ENCODE measurements around the gene CCDC171. TPM values are rescaled to one million over a fixed set of nuclear protein-coding genes. Genes with fewer than 3 reads are reported as not detected.

Gene CCDC171
- total and polyA plus RNA-seq, 2 of the 13 experiments (the other 11 are each of a cell fraction or from before 2014, with no cell fraction given), result 0.95 to 2.5 TPM

- no peaks in the 10 kb centered on the region for H4K20me1 ChIP-seq (ENCODE audit: insufficient read depth, low read length)
- H3K4me1 ChIP-seq (ENCODE audit: insufficient read depth, low read length), result peaks cover 20% of the 10 kb centered on the region
- ChIA-PET POLR2A (no interaction called here), CTCF (ENCODE audit: low intra/inter-chr PET ratio, low total read pairs) (no interaction called here)
- H3K4me3 ChIP-seq (replicated peaks in 1 of 3; ENCODE audit: insufficient read depth in 1 of 3, low read depth in 2 of 3, low read length in 3 of 3), result no peak overlapping the region
- H3K27ac ChIP-seq (ENCODE audit: extremely low read length, insufficient read depth, low read length), result no peak overlapping the region
- no peaks in the 10 kb centered on the region for H3K79me2 ChIP-seq (ENCODE audit: insufficient read depth, low read length)
- H3K4me2 ChIP-seq (ENCODE audit: low read depth, low read length), result no peak overlapping the region
- no peak for ATAC-seq
- no peaks in the 10 kb centered on the region for H3K27me3 ChIP-seq (ENCODE audit: control insufficient read depth in 1 of 2, insufficient read depth in 2 of 2, low read length in 2 of 2)
- no peaks in the 10 kb centered on the region for H3K36me3 ChIP-seq (replicated peaks in 1 of 2; ENCODE audit: control insufficient read depth in 1 of 2, insufficient read depth in 2 of 2, low read length in 2 of 2)
- H3K9ac ChIP-seq (ENCODE audit: insufficient read depth, low read depth, low read length), result no peak overlapping the region
- BruUV-seq (replicated peaks), result no TSS peak
- in situ Hi-C loops (cut with HindIII; ENCODE audit: extremely low pct_ligation_motif_present, low pct_unique_long_range_greater_than_20kb), result no loop called here
- 78% methylated on average over 6 of the region's 6 CpGs for WGBS (ENCODE audit: low lambda C conversion rate)
- H3K9me3 ChIP-seq (ENCODE audit: low read length), result no peaks in the 10 kb centered on the region
- DNase-seq (ENCODE audit: low spot score), result no peak
- no peak for FAIRE-seq
- TF ChIP-seq NCOR1 (IDR thresholded peaks at IDR 0.05; ENCODE audit: borderline replicate concordance, low read length) (no peak), GTF2F1 (IDR thresholded peaks at IDR 0.05; ENCODE audit: low read length) (no peak), JUN (CRISPR knock-in tag; IDR thresholded peaks at IDR 0.05) (no peak), ZFP91 (CRISPR knock-in tag; IDR thresholded peaks at IDR 0.05; ENCODE audit: borderline replicate concordance) (no peak), ZNF12 (CRISPR knock-in tag; IDR thresholded peaks at IDR 0.05) (no peak), YEATS2 (CRISPR knock-in tag; IDR thresholded peaks at IDR 0.05; ENCODE audit: borderline replicate concordance) (no peak), SUZ12 (IDR thresholded peaks at IDR 0.05; ENCODE audit: low read depth, low read length) (no peak), DBP (CRISPR knock-in tag; IDR thresholded peaks at IDR 0.05; ENCODE audit: not compliant biosample characterization) (no peak), HNRNPH1 (optimal IDR thresholded peaks at IDR 0.05; ENCODE audit: low read depth, low read length) (no peak), ZNF746 (CRISPR knock-in tag; IDR thresholded peaks at IDR 0.05) (no peak), ZKSCAN8 (CRISPR knock-in tag; IDR thresholded peaks at IDR 0.05; ENCODE audit: borderline replicate concordance) (no peak), ZNF773 (CRISPR knock-in tag; IDR thresholded peaks at IDR 0.05; ENCODE audit: borderline replicate concordance) (no peak), ZNF556 (CRISPR knock-in tag; IDR thresholded peaks at IDR 0.05; ENCODE audit: borderline replicate concordance) (no peak), MIXL1 (CRISPR knock-in tag; IDR thresholded peaks at IDR 0.05) (no peak), TRAFD1 (CRISPR knock-in tag; IDR thresholded peaks at IDR 0.05; ENCODE audit: borderline replicate concordance) (no peak), TBX3 (IDR thresholded peaks at IDR 0.05; ENCODE audit: borderline replicate concordance) (no peak), NR1H2 (CRISPR knock-in tag; IDR thresholded peaks at IDR 0.05; ENCODE audit: borderline replicate concordance, low read depth) (no peak), ZNF282 (IDR thresholded peaks at IDR 0.05; ENCODE audit: partially characterized antibody) (no peak)
- TF ChIP-seq, protein P1, sequence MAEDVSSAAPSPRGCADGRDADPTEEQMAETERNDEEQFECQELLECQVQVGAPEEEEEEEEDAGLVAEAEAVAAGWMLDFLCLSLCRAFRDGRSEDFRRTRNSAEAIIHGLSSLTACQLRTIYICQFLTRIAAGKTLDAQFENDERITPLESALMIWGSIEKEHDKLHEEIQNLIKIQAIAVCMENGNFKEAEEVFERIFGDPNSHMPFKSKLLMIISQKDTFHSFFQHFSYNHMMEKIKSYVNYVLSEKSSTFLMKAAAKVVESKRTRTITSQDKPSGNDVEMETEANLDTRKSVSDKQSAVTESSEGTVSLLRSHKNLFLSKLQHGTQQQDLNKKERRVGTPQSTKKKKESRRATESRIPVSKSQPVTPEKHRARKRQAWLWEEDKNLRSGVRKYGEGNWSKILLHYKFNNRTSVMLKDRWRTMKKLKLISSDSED (CRISPR knock-in tag; IDR thresholded peaks at IDR 0.05), result no peak
- no peak overlapping the region for H2AFZ ChIP-seq (ENCODE audit: low read length)
- intact Hi-C loops (cut with micrococcal nuclease; ENCODE audit: unreplicated experiment), result no loop called here
Observed at GRCh38 chr9:15736569-15736968, 183.7 kb downstream of the CCDC171 start.

Data from HepG2 (cell line).